ENCODE data around the gene EFHD1.

The EFHD1 gene, protein sequence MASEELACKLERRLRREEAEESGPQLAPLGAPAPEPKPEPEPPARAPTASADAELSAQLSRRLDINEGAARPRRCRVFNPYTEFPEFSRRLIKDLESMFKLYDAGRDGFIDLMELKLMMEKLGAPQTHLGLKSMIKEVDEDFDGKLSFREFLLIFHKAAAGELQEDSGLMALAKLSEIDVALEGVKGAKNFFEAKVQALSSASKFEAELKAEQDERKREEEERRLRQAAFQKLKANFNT

DNA sequence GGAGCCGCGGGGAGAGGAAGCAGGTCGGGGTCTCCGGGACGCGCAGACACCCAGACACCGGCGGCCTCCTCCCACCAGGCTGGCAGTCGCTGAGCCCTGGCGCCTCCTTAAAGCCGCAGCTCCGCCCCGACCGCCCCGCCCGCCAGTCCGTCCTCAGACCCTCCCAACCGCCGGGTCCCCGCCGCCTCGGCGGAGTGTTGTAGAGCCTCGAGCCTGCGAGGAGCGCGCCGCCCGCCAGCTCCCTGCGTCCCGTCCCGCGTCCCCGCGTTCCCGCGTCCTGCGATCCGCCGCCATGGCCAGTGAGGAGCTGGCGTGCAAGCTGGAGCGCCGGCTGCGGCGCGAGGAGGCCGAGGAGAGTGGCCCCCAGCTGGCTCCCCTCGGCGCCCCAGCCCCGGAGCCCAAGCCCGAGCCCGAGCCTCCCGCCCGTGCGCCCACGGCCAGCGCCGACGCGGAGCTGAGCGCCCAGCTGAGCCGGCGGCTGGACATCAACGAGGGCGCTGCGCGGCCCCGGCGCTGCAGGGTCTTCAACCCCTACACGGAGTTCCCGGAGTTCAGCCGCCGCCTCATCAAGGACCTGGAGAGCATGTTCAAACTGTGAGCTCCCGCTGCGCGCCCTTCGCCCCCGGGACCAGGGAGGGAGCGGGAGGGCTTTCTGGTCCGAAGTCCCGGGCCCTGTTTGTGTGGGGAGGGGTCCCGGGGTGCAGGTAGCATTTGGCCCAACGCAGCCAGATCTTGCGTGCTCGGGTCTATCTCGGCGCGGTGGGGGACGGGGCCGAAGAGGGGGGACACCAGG is at the start of gene EFHD1:
Gene EFHD1 (plus strand): TSS at position 192 of the 793 bp plus-strand sequence. CDS start 101 bp downstream, at position 293.
- no peak for DNase-seq (ENCODE audit: low read depth in 2 of 2)

DNA sequence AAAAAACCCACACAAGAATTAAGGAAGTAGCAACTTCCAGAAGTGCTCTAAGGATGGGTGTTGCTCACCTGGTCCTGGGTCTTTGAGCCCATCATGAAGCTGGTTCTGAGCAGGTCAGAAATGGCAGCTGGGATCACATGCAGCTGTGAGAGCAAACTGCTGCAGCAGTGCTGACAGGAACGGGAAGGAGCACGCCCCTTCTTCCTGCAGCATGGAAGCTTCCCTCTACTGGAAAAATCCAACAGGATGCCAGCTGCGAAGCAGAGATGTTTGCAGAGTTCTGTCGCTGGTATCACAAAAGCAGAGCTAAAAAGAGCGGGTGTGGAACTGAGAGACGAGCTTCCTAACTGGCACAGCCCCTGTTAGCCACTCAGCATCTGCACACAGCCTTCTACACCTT is 49.2 kb upstream of the EFHD1 start:
- DNase-seq (ENCODE audit: low read depth in 2 of 2): no peak

DNA sequence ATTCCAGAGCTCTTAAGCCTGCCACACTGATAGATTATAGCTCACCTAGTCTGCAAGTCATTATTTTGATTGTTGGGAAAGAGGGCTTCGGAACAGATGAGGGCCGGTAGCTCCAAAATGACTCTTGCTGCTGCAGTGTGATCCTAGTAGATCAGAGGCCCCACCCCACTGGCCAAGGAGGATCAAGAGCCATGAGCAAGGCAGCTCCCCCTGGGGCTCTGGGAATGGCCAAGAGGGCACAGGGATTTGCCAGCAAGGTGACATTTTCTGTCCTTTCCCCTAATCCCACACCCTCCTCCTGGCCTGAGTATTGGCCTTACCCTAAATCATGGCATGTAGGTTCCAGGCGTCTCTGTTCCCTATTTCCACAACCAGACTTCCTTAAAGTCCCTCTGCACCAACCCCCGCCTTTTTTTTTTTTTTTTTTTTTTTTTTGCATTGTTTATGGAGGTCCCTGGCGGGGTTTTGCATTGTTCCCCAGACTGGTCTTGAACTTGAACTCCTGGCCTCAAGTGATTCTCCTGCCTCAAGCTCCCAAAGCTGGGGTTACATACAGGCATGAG is 46.4 kb upstream of the EFHD1 start:
- DNase-seq (ENCODE audit: low read depth in 2 of 2): no peak

DNA sequence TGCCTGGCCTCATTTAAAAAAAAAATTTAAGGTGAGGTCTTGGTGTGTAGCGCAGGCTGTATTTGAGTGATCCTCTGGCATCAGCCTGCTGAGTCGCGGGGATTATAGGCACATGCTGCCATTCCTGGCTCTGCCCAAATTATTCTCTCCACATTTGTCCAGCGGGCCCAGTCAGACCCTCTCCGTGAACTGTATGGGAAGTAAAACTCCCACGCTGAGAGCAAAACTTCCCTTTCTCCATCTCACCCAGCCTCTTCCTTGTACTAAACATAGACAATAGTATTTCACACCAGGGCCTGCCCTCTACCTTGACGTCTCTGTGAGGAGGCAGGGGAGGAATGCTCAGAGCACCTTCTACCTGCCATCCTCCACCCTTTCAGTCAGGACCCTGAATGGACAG is 45.9 kb upstream of the EFHD1 start:
- DNase-seq (ENCODE audit: low read depth in 2 of 2): no peak

DNA sequence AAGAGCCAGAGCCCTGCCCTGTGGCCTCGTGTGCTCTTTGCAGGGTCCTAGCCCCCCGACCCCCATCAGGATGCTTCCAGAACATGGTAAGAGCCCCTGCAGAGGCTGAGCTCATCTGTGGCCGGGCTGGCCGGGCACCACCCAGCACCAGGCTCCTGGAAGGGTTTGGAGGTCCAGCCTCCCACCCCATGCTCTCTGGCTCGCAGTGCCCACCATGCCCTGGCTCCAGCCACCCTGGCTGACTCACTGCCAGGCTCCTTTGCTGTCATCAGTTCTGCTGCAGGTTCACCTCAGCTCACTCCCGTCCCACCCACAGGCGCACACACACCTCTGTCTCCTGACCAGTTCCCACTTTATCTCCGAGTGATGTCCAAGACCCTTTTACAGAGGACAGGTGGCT is 45.4 kb upstream of the EFHD1 start:
- no peak for DNase-seq (ENCODE audit: low read depth in 2 of 2)

DNA sequence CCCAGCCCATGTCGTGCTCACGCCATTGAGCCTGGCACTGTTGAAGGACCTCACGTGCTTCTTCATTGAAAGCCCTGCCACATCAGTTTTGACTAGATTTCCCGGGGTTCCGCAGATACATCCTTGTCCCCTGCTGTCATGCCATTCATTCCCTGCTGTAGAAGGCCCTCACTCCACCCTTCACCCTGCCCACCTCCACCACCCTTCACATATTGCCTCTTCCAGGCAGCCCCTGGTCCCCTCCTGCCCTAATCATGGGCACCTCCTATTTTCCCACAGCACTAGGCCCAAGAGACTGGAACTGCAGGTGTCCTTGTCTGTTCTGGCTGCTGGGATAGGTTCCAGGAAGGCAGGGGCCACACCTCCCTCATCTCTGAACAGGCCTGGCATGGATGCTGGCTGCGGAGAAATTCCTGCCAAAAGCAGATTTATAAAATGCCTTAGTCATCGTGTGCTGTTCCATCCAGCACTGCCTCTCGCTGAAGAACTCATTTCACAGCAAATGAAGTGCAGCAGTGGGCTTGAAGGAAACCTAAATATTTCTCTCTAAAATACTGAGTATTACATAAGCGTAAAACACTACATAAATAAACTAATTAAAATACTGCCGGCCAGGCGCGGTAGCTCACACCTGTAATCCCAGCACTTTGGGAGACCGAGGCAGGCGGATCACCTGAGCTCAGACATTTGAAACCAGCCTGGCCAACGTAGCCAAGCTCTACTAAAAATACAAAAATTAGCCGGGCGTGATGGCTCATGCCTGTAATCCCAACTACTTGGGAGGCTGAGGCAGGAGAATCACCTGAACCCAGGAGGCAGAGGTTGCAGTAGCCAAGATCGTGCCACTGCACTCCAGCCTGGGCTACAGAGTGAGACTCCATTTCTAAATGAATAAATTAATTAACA is 44.5 kb upstream of the EFHD1 start:
- no peak for DNase-seq (ENCODE audit: low read depth in 2 of 2)

DNA sequence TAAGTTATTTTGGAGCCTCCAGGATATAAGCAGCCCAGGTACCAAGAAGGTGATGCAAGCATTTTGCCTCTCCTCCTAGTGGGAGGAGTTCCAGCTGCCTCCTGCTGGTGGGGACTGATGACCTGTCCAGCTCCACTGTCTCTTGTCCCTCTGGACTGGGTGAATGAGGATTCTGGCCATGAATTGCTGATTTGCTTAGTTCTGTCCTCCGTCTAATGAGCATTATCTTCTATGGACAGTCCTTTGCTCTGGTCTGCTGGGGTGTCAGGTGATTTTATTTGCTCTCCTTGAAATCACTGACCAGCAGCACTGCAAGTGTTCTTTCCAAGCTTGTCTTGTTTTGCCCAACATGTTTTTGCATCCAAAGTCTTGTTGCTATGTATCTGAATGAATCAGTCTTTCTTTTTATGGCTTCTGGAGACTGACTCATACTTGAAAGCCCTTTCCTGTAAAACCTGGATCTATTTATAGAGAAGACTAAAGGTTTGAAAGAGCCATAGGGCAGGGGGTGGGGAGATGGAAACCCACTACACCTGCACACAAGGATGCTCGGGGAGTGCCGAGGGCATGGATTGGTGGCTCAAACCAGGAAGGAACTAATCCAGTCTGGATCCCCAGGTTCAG is 40.5 kb upstream of the EFHD1 start:
- no peak for DNase-seq (ENCODE audit: low read depth in 2 of 2)

DNA sequence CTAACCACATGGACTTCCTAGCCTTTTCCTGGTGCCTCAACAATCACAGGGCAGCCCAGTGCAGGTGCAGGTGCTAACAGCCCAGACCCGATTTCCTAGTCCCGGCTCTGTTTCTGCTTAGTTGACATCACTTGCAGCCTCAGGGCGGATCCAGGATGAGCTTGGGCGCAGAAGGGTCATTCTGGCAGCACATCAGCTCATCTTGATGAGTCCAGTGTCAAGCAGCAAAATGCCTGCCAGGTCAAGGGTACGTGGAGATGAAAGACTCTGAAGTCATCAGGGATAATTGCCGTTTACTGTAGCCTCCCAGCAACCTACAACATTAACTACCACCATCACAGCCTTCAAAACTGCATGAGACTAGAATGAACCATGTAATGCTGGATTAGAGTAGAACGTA is 39.4 kb upstream of the EFHD1 start:
- DNase-seq (ENCODE audit: low read depth in 2 of 2): no peak

DNA sequence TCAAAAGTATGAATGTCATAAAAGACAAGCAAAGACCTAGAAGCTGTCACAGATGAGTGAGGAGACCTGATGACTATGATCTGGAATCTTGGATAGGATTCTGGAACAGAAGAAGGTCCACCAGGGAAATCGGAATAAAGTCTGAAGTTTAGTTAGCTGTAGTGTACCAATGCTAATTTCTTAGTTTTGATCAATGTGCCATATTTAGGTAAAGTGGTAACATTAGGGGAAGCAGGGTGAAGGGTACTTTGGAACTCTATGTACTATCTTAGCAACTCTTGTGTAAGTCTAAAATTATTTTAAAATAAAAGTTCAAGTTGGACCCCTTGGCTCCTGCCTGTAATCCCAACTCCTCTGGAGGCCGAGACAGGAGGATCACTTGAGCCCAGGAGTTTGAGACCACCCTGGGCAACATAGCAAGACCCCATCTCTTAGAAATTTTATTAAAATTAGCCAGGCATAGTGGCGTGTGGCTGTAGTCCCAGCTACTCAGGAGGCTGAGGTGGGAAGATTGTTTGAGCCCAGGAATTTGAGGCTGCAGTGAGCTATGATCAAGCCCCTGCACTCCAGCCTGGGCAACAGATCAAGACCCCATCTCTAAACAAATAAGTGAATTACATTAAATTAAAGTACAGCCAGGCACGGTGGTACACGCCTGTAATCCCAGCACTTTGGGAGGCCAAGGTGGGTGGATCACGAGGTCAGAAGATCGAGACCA is 35.9 kb upstream of the EFHD1 start:
- DNase-seq (ENCODE audit: low read depth in 2 of 2): no peak

DNA sequence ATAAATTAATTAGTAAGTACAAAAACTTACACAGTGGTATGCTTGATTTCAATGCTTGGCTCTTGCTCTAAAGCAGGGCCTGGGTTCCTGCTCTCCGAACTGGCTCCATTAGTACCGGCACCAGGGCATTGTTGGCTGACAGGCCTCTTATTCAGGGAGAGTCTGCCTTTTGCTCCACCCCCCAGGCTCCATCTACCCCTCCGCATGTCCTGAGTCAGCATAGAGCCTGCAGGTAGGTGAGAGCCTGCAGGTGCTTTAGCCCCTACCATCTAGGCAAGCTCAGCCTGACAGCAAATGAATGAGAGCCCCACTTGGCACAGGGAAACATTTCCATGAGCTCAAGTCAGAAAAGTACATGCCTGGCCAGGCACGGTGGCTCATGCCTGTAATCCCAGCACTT is 35.1 kb upstream of the EFHD1 start:
- DNase-seq (ENCODE audit: low read depth in 2 of 2): no peak

DNA sequence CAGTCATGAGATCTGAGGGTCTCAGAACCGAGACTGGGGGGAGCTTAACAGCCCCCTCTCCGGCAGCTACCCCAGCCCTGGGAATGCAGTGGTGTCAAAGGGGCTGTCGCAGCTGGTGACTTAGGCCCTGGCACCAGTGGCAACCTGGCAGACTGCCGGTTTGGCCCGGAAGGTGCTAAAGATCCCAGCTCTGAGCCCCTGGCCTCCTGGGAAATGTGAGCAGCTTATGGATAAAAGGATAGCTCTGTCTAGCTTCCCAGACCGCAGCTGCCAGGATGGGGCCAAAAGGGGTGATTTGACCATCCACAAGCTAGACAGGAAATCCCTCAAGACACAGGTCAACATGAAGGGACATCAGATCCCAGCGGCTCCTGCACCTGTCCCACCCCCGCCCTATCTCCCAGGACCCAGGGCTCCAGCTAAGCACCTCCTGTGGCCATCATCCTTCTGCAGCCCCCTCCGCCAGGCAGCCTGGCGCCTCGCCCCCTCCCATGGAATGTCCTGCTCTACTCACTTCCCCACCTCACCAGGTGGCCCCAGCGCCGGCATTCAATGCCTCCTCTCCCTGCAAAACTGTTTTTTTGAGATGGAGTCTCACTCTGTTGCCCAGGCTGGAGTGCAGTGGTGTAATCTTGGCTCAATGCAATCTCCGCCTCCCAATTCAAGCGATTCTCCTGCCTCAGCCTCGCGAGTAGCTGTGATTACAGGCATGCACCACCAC is 33.2 kb upstream of the EFHD1 start:
- no peak for DNase-seq (ENCODE audit: low read depth in 2 of 2)

DNA sequence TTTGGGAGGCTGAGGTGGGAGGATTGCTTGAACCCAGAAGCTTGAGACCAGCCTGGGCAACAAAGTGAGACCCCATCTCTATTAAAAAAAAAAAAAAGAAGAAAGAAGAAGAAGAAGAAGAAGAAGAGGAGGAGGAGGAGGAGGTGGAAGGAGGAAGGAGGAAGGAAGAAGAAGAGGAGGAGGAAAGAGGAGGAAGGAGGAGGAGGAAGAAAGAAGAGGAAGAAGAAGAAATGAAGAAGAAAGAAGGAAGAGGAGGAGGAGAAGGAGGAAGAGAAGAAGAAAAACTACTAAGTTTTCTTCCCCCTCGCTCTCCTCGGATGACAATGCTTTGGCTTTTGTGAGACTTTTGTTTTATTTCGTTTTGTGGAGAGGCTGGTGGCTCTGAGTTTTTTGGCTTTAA is 30.1 kb upstream of the EFHD1 start:
- DNase-seq (ENCODE audit: low read depth in 2 of 2): no peak

DNA sequence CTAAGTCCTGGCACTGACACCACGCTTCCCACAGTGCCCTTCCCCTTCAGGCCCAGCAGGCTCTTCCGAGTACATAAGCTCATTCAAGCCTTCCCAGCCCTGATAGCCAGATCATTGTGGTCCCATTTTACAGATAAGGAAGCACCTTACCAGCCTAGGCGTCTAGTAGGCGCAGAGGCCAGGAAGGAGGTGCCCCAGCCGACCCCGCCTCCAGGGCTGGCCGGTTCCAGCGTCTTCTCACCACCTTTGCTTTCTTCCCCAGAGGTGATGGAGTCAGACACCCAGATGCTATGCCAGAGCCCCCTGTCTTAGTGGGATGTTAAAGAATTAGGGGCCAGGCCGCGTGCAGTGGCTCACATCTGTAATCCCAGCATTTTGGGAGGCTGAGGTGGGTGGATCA is 28.9 kb upstream of the EFHD1 start:
- no peak for DNase-seq (ENCODE audit: low read depth in 2 of 2)

DNA sequence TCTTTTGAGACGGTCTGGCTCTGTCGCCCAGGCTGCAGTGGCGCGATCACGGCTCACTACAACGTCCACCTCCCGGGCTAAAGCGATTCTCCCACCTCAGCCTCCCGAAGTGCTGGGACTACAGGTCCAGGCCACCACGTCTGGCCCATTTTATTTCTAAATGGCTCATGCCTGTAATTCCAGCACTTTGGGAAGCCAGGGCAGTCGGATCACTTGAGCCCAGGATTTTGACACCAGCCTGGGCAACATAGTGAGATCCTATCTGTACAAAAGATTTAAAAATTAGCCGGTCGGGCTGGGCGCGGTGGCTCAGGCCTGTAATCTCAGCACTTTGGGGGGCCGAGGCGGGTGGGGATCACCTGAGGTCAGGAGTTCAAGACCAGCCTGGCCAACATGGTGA is 26.4 kb upstream of the EFHD1 start:
- no peak for DNase-seq (ENCODE audit: low read depth in 2 of 2)

DNA sequence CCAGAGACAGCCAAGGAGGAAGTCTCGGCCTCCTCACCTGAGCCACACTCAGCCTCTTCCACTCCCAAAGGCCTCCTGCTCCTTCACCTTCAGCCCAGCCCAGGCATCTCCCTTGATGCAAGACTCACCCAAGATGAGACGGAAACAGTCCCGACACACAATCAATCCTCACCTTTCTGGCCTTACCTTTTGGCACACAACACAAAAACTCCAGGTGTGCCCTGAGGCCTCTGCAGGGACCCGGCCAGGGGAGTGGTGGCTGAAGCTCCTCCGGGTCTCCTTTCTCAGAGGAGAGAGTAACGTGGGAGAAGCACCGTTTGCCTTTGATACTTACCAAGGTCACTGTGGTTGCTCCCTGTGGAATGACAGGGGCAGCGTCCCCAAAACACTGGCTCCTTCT is 23.8 kb upstream of the EFHD1 start:
- no peak for DNase-seq (ENCODE audit: low read depth in 2 of 2)

DNA sequence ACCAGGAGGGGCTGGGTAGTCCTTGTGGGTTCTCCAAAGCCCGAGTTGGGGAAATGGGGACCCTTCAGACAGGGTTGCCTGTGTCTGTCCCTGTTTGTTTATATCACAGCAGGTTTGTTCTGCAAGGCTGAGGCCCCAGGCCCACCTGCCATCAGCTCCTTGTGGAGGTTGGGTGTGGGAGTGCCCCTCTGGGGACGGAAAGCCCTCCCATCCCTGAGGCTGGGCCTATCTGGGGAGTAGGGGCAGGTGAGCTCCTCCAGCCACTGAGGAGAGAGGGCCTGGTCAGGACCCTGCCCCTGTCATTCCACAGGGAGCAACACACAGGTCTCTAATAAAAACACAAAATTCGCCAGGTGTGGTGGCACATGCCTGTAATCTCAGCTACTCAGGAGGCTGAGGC is 23.3 kb upstream of the EFHD1 start:
- DNase-seq (ENCODE audit: low read depth in 2 of 2): no peak

DNA sequence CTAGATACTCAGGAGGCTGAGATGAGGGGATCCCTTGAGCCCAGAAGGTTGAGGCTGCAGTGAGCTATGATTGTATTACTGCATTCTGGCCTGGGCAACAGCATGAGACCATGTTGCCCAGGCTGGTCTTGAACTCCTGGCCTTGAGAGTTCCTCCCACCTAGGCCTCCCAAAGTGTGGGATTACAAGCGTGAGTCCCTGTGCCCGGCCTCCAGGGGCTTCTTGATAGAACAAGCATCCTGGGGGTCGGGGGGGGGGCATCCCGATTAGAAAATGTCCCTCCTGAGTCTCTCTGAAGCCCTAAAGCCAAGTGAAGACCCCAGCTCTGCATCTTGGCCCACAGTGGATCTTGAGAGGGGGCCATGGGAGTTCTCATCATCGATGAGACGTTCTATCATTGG is 22.3 kb upstream of the EFHD1 start:
- no peak for DNase-seq (ENCODE audit: low read depth in 2 of 2)

DNA sequence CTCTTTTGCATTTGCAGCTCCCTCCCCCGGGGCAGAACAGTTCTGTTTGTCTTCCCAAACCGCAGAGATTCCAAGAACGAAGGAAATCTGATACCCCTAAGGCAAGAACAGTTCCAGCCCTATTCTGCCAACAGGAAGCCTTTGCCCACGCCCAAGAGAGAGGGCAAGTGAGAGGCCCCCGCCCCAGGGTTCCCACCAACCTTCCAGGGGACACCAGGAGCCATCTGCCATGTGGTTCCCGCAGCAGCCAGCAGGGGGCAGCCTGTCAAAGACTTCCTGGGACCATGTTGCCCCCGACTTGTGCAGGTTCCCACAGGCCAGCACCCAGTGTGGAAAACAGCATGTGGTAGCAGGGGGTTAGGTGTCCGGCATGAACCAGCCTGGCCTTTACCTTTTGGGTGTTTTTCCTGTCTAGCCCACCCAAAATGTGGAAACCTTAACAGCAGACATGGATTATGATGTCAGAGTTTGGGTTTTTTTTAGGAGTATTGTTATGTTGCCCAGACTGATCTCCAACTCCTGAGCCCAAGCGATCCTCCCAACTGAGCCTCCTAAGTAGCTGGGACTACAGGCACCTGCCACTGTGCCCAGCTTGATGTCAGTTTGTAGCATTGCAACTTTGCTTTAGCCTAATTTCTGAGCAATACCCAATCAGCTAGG is 21.7 kb upstream of the EFHD1 start:
- DNase-seq (ENCODE audit: low read depth in 2 of 2): no peak

DNA sequence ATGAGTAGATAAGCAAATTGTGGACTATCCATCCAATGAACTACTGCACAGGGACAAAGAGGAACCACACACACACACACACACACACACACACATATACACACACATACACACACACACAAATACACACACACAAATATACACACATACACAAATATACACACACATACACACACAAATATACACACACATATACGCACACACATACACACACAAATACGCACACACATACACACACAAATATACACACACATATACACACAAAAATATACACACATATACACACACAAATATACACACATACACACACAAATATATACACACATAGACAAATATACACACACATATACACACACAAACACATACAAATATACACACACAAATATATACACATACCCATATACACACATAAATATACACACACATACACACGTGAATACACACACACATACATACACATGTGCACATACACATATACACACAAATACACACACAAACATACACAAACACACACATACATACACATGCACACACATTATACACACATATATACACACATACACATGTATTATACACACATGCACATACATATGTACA is 19.8 kb upstream of the EFHD1 start:
- DNase-seq (ENCODE audit: low read depth in 2 of 2): no peak

All from fibroblast of skin of left biceps (primary cell).